Measurements from ENCODE around the gene HOXA13.

Gene HOXA13

GRCh38 chr7:27179503-27180430 lies 20.1 kb downstream of the HOXA13 start:
- no peak for DNase-seq

DNA sequence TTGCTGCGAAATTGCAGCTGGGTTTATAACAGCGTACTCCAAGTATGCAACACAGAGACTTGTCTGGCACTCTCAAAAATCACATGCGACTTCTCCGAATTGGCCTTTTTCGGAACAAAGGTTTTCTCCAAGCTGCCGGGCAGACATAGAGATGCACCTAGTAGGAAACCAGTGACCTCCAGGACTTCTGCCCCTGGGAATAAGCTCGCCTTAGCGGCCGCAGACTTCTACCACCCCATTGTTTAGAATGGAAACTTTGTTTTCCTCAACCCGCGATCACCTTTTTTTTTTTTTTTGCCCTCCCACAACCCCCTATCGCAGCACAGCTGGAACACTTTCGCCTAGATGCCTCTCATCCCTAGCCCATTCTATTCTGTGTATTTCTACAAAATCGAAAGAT lies 20.9 kb downstream of the HOXA13 start:
- no peak for DNase-seq

GRCh38 chr7:27178366-27178765 lies 21.5 kb downstream of the HOXA13 start:
- DNase-seq = no peak

DNA sequence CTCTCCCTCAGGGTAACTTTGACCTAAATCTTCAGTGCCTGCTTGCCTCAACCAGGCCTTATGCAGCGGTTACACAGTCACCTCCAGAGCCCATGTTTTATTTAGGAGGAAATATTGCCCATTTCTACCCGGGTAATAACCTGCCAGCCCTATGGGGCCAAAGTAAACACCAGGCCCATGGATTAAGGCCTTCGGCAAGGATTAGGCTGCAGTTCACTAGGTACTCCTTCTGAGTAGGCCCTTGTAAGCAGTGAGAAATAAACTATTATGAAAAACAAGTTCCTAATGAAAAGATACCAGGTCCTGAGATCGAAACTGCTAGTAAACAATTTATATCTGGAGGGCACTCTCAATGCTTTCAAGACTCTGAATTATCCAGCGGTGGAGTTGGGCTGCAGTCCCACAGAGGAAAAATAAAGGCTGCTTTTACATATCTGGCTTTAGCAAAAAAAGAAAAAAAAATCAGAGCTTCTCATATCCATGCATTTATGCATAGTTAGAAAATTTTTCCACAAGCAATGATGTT lies 22.0 kb downstream of the HOXA13 start:
- no peak for DNase-seq

GRCh38 chr7:27176962-27177794 lies 22.7 kb downstream of the HOXA13 start:
- no peak for DNase-seq

- no peak for DNase-seq
These were observed 23.4 kb downstream of the HOXA13 start for GRCh38 chr7:27176524-27176845.

DNA sequence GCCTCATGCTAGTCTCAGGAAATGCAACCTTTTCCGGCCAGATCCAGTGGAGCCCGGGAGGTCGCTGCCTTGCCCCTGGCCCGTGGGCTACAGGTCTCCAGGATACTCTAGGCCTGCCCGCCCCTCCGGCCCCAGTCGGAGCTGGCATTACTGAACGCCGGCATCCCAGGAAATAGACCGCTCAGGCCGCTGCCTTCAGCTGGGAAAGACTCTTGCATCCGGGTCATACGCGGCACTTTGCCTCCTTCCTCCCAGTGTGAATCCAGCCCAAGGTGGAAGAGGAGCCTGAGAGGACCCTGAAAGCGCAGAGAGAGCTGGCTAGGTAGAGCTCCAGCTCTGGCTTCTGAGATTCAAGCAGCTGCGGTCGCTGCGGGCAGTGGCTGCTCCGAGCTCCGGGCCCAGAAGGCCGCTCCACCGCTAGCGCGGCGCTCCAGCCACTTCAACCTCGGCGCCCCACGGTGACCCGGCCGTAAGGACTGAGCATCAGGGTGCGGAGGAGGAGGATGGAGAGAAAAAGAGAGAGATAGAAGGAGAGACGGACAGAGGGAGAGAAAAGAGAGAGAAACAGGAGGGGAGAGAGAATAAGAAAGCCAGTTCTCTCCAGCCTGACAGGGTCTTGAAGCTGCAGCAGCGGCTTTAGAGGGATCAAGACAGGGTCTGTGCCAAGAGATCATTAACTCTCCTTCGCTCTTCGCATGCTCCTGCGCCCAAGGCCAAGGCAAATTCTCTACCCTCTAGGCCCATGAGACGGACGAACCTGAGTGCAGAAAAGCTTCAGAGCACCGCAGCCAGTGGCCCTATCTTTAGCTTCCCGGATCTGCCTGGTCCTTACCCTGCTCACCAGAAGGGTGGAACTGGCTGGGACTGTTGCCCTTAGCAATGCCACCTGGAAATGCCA lies 24.0 kb downstream of the HOXA13 start:
- no peak for DNase-seq

GRCh38 chr7:27174874-27175625 lies 24.8 kb downstream of the HOXA13 start:
- DNase-seq = no peak

DNA sequence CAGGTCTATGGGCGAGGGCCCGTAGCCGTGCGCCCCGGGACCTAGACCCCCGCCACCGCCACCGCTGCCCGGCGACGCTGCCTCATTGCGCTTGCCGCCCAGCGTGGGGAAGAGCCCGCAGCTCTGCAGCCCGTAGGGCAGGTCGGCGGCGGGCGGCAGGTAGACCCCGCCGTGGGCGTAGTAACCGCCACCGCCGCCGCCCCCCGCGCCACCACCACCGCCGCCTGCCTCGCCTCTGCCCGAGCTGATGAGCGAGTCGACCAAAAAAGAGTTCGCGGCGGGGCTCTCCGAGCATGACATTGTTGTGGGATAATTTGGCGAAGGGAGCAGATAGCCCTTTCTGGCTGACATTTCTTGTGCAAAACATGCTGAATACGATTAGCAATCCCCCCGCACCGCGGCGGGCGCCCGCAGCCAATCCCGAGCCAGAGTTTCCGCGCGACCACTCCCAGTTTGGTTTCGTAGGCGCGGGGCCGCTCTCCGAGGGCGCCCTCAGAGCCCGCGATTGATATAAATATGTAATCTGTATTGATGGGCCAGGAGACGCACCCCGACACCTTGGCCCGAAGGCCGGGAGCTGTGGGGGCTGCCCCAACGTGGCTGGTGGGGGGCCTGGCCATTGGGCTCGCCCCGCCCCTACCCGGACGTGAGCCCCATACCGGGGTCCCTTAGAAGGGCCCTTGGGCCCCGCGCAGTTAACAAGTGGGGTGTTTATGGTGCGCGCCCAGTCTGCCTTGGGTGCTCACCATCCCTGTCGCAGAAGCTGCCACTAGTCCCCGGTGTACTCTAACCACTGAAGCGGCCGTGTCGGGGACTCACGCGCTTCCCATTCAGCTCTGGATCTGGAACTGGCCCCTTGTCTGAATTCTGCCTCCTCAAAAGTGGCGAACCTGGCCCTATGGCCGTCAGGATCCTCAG lies 25.7 kb downstream of the HOXA13 start, which contains the start of gene HOXA10:
HOXA10 (minus strand) TSS at position 365 of the 918 bp plus-strand sequence; CDS start at position 351, 14 bp downstream.
- DNase-seq = no peak

DNA sequence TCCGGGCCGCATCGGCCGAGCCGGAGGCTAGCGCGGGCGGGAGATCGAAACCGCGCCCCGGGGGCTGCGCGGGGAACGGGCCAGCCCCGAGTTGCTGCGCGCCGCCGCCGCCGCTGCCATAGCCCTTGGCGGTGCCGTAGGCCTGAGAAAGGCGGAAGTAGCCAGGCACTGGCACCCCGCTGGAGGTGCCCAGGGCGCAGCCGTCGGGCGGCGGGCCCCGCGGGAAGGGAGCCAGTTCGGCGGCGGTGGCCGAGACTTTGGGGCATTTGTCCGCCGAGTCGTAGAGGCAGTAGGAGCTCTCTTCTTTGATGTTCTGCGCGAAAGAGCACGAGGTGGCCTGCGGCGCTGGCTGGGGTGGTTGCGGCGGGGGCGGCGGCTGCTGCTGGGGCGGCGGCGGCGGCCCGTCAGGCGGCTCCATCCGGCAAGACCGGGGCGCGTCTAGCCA lies 26.4 kb downstream of the HOXA13 start:
- DNase-seq = no peak

DNA sequence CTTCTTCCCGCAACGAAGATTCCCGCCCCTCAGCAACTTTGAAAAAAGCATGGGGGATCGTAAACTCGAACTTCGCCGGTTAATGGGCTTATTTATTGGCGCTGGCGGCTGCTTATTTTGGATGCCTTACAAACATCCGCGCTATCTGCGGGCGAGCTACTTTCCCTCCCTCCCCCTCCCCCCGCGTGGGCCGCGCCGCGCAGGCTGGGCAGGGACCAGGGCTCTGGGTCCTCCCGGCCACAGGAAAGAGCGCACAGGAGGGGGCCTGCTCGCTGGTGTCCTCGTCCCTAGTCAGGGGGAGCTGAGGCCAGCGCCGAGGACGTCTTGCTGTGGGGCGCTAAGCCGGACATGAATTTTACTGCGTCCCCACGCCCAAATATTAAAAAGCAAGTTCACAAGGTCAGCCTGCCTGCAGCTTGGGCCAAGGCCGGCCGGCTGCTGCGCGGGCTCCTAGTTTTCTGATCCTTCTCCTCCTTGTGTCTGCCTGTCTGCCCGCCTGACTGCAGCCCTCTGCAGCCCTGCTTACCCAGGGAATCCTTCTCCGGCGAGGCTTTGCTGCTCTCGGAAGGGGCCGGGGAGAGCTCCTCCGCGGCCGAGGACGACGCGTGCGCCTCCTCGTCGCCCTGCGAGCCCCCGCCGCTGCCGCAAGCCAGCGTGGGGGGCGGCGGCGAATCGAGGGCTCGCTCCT lies 26.9 kb downstream of the HOXA13 start:
- peak; percentile 11 for DNase-seq

- DNase-seq = no peak
These were observed 27.5 kb downstream of the HOXA13 start for GRCh38 chr7:27172315-27172774.

DNA sequence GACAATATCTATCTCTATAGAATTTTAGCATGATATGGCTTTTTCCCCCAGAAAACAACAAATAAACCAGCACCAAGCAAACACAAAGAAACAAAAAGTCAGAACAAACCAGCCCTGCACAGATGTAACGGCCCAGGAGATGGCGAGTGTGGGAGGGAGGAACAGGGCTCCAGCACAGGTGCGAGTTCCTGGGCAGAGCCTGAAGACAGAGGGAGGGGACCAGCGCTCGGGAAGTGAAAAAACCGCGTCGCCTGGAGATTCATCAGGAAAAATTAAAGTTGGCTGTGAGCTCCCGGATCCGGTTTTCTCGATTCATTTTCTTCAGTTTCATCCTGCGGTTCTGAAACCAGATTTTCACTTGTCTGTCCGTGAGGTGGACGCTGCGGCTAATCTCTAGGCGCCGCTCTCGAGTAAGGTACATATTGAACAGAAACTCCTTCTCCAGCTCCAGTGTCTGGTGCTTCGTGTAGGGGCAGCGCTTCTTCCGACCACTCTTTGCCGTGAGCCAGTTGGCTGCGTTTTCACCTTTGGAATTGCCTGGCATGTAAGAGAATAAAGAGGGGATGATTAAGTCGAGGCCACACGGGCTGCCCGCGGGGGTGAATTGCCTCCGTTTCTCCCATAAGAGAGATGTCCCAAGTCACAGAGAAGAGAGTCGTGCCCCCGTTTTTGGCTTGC lies 28.1 kb downstream of the HOXA13 start:
- DNase-seq = no peak

GRCh38 chr7:27171325-27171636 lies 28.6 kb downstream of the HOXA13 start:
- DNase-seq = no peak

GRCh38 chr7:27170426-27171324 lies 29.2 kb downstream of the HOXA13 start:
- no peak for DNase-seq

GRCh38 chr7:27169658-27170425 lies 30.0 kb downstream of the HOXA13 start:
- no peak for DNase-seq

GRCh38 chr7:27168265-27168947 lies 31.5 kb downstream of the HOXA13 start:
- no peak for DNase-seq
